ENCODE measurements around the gene STUM. TPM values are rescaled to one million over a fixed set of nuclear protein-coding genes. Genes with fewer than 3 reads are reported as not detected.

STUM gene
- total RNA-seq, 1 experiment from 2014 or later, result 0.37 TPM

GRCh38 chr1:226551299-226551698 is 2.7 kb downstream of the STUM start:
- TF ChIP-seq CTCF (IDR thresholded peaks at IDR 0.05; ENCODE audit: unreplicated experiment), result no peak
- ChIA-PET POLR2A (interaction anchor here (0.6 kb wide), 2 partner anchors 35 to 157 kb away, joined by 3 read pairs; no protein-coding TSS in a partner anchor), CTCF (interaction anchor here (0.5 to 3.0 kb wide), 10 partner anchors 34 to 619 kb away, joined by 3 to 26 read pairs (median 4); no protein-coding TSS in a partner anchor)
- no peak overlapping the region for H3K4me3 Mint-ChIP-seq (ENCODE audit: unreplicated experiment)
- H3K36me3 Mint-ChIP-seq (ENCODE audit: insufficient read depth, unreplicated experiment), result no peaks in the 10 kb centered on the region
- peaks cover 69% of the 10 kb centered on the region for H3K27me3 Mint-ChIP-seq (ENCODE audit: insufficient read depth, unreplicated experiment)
- no peak overlapping the region for H3K27ac Mint-ChIP-seq (ENCODE audit: low read depth, unreplicated experiment)
- no TSS peak for BruUV-seq (replicated peaks)
- no peaks in the 10 kb centered on the region for H3K9me3 Mint-ChIP-seq (ENCODE audit: unreplicated experiment)
- no peak for DNase-seq (ENCODE audit: unreplicated experiment)
- intact Hi-C loops (cut with micrococcal nuclease), result no loop called here
- H3K4me1 Mint-ChIP-seq (ENCODE audit: insufficient read depth, unreplicated experiment), result peaks cover 11% of the 10 kb centered on the region

- peaks cover 8% of the 10 kb centered on the region for H3K4me1 Mint-ChIP-seq (ENCODE audit: insufficient read depth, unreplicated experiment)
These were observed 3.5 kb downstream of the STUM start for GRCh38 chr1:226552061-226552460.

GRCh38 chr1:226553266-226553923 is 4.8 kb downstream of the STUM start:
- Mint-ChIP-seq H3K27me3 (ENCODE audit: insufficient read depth, unreplicated experiment) (peaks cover 77% of the 10 kb centered on the region), H3K36me3 (ENCODE audit: insufficient read depth, unreplicated experiment) (no peaks in the 10 kb centered on the region), H3K27ac (ENCODE audit: low read depth, unreplicated experiment) (no peak overlapping the region), H3K4me1 (ENCODE audit: insufficient read depth, unreplicated experiment) (no peaks in the 10 kb centered on the region), H3K4me3 (ENCODE audit: unreplicated experiment) (no peak overlapping the region), H3K9me3 (ENCODE audit: unreplicated experiment) (no peaks in the 10 kb centered on the region)
- ChIA-PET POLR2A (interaction anchor here (0.7 to 2.5 kb wide), 3 partner anchors 49 to 738 kb away, joined by 3 to 6 read pairs (median 3); no protein-coding TSS in a partner anchor), CTCF (interaction anchor here (0.6 kb wide), 2 partner anchors 33 to 73 kb away, joined by 3 to 5 read pairs; no protein-coding TSS in a partner anchor)
- TF ChIP-seq CTCF (IDR thresholded peaks at IDR 0.05; ENCODE audit: unreplicated experiment), result no peak
- no TSS peak for BruUV-seq (replicated peaks)
- intact Hi-C loops (cut with micrococcal nuclease), result no loop called here
- DNase-seq (ENCODE audit: unreplicated experiment), result no peak

More at GRCh38 chr1:226552061-226552460, 3.5 kb downstream of the STUM start:
- no peaks in the 10 kb centered on the region for H3K36me3 Mint-ChIP-seq (ENCODE audit: insufficient read depth, unreplicated experiment)
- ChIA-PET POLR2A (interaction anchor here (0.6 kb wide), 1 partner anchor 157 kb away, joined by 3 read pairs; no protein-coding TSS in a partner anchor), CTCF (interaction anchor here (1.2 to 3.0 kb wide), 3 partner anchors 74 to 128 kb away, joined by 4 to 26 read pairs (median 7); no protein-coding TSS in a partner anchor)
- no peak for DNase-seq (ENCODE audit: unreplicated experiment)
- H3K27me3 Mint-ChIP-seq (ENCODE audit: insufficient read depth, unreplicated experiment), result peaks cover 72% of the 10 kb centered on the region
- intact Hi-C loops (cut with micrococcal nuclease), result no loop called here
- TF ChIP-seq CTCF (IDR thresholded peaks at IDR 0.05; ENCODE audit: unreplicated experiment), result no peak
- H3K27ac Mint-ChIP-seq (ENCODE audit: low read depth, unreplicated experiment), result no peak overlapping the region
- BruUV-seq (replicated peaks), result no TSS peak
- no peak overlapping the region for H3K4me3 Mint-ChIP-seq (ENCODE audit: unreplicated experiment)
- no peaks in the 10 kb centered on the region for H3K9me3 Mint-ChIP-seq (ENCODE audit: unreplicated experiment)

- CTCF ChIA-PET, result interaction anchor here (0.6 kb wide), 1 partner anchor 73 kb away, joined by 5 read pairs; no protein-coding TSS in a partner anchor
These were observed 5.3 kb downstream of the STUM start for GRCh38 chr1:226553924-226554282.

More at GRCh38 chr1:226553924-226554282, 5.3 kb downstream of the STUM start:
- no TSS peak for BruUV-seq (replicated peaks)
- DNase-seq (ENCODE audit: unreplicated experiment), result no peak
- POLR2A ChIA-PET, result interaction anchor here (0.7 to 2.5 kb wide), 2 partner anchors 49 to 53 kb away, joined by 3 to 6 read pairs; no protein-coding TSS in a partner anchor
- Mint-ChIP-seq H3K36me3 (ENCODE audit: insufficient read depth, unreplicated experiment) (no peaks in the 10 kb centered on the region), H3K4me1 (ENCODE audit: insufficient read depth, unreplicated experiment) (no peaks in the 10 kb centered on the region), H3K27ac (ENCODE audit: low read depth, unreplicated experiment) (no peak overlapping the region), H3K9me3 (ENCODE audit: unreplicated experiment) (no peaks in the 10 kb centered on the region), H3K4me3 (ENCODE audit: unreplicated experiment) (no peak overlapping the region), H3K27me3 (ENCODE audit: insufficient read depth, unreplicated experiment) (peaks cover 77% of the 10 kb centered on the region)
- intact Hi-C loops (cut with micrococcal nuclease), result no loop called here
- no peak for TF ChIP-seq CTCF (IDR thresholded peaks at IDR 0.05; ENCODE audit: unreplicated experiment)
